ENCODE measurements around the gene TNRC6C. TPM values are rescaled to one million over a fixed set of nuclear protein-coding genes. Genes with fewer than 3 reads are reported as not detected.

TNRC6C gene
- total and polyA plus RNA-seq, 2 of the 13 experiments (the other 11 are each of a cell fraction or from before 2014, with no cell fraction given), result 0.66 to 4.9 TPM

- TF ChIP-seq ZNF773 (CRISPR knock-in tag; IDR thresholded peaks at IDR 0.05; ENCODE audit: borderline replicate concordance) (no peak), RBFOX2 (IDR thresholded peaks at IDR 0.05; ENCODE audit: low read depth, low read length) (peak; percentile 82), ETV5 (CRISPR knock-in tag; IDR thresholded peaks at IDR 0.05; ENCODE audit: borderline replicate concordance) (peak; percentile 90), FOXA3 (CRISPR knock-in tag; IDR thresholded peaks at IDR 0.05) (peak; percentile 69), TCF12 (IDR thresholded peaks at IDR 0.05) (no peak), TCF12 (CRISPR knock-in tag; IDR thresholded peaks at IDR 0.05) (peak; percentile 44; the same call in 1 of the 2 replicates), ZBTB7B (CRISPR knock-in tag; IDR thresholded peaks at IDR 0.05) (peak; percentile 14), RXRB (CRISPR knock-in tag; IDR thresholded peaks at IDR 0.05; ENCODE audit: borderline replicate concordance) (peak; percentile 61; the same call in 1 of the 2 replicates), ZNF781 (CRISPR knock-in tag; IDR thresholded peaks at IDR 0.05; ENCODE audit: borderline replicate concordance, not compliant biosample characterization) (no peak), HHEX (CRISPR knock-in tag; IDR thresholded peaks at IDR 0.05) (no peak; the same call in 1 of the 2 replicates), HNRNPK (IDR thresholded peaks at IDR 0.05; ENCODE audit: low read depth, low read length, poor library complexity, severe bottlenecking) (no peak), PLRG1 (conservative IDR thresholded peaks at IDR 0.05) (no peak), REXO4 (CRISPR knock-in tag; IDR thresholded peaks at IDR 0.05; ENCODE audit: borderline replicate concordance) (no peak), CREB1 (IDR thresholded peaks at IDR 0.05) (no peak), CREB1 (CRISPR knock-in tag; IDR thresholded peaks at IDR 0.05) (no peak), HNF4G (IDR thresholded peaks at IDR 0.05; ENCODE audit: borderline replicate concordance, low read depth, low read length) (no peak), HNF4G (CRISPR knock-in tag; IDR thresholded peaks at IDR 0.05; ENCODE audit: borderline replicate concordance, low read depth) (no peak), PAXIP1 (CRISPR knock-in tag; conservative IDR thresholded peaks at IDR 0.05) (no peak; the same call in 1 of the 2 replicates), SMAD9 (CRISPR knock-in tag; IDR thresholded peaks at IDR 0.05) (no peak)
- TF ChIP-seq, protein P1, sequence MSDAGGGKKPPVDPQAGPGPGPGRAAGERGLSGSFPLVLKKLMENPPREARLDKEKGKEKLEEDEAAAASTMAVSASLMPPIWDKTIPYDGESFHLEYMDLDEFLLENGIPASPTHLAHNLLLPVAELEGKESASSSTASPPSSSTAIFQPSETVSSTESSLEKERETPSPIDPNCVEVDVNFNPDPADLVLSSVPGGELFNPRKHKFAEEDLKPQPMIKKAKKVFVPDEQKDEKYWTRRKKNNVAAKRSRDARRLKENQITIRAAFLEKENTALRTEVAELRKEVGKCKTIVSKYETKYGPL (CRISPR knock-in tag; IDR thresholded peaks at IDR 0.05), result no peak
- TF ChIP-seq, protein P2, sequence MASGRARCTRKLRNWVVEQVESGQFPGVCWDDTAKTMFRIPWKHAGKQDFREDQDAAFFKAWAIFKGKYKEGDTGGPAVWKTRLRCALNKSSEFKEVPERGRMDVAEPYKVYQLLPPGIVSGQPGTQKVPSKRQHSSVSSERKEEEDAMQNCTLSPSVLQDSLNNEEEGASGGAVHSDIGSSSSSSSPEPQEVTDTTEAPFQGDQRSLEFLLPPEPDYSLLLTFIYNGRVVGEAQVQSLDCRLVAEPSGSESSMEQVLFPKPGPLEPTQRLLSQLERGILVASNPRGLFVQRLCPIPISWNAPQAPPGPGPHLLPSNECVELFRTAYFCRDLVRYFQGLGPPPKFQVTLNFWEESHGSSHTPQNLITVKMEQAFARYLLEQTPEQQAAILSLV (CRISPR knock-in tag; IDR thresholded peaks at IDR 0.05; ENCODE audit: borderline replicate concordance), result no peak
- TF ChIP-seq, protein P3, sequence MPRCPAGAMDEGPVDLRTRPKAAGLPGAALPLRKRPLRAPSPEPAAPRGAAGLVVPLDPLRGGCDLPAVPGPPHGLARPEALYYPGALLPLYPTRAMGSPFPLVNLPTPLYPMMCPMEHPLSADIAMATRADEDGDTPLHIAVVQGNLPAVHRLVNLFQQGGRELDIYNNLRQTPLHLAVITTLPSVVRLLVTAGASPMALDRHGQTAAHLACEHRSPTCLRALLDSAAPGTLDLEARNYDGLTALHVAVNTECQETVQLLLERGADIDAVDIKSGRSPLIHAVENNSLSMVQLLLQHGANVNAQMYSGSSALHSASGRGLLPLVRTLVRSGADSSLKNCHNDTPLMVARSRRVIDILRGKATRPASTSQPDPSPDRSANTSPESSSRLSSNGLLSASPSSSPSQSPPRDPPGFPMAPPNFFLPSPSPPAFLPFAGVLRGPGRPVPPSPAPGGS (CRISPR knock-in tag; IDR thresholded peaks at IDR 0.05), result no peak; the same call in 1 of the 2 replicates
These were observed 170.2 kb downstream of the TNRC6C start, which contains the start of gene TMC6 (continued) for GRCh38 chr17:78128551-78129350.
